Breast epithelium (tissue), 4 donors: ENCODE measurements around the gene AARS1. TPM values are rescaled to one million over a fixed set of nuclear protein-coding genes. Genes with fewer than 3 reads are reported as not detected.
"Not testable (repeated sequence)": the region's sequence is repeated elsewhere in the genome, so short reads cannot be mapped to it uniquely, and the experiment has no call there.

Experiments used
- DNase-seq, 2 donors: peaks; one replicate each; pipeline ENCODE4 v3.0.0-alpha.2; 2019; ENCODE audit warnings: low spot score in 2 of 2
- H3K27ac ChIP-seq, 2 donors: fragments of 200-600 bp; sonication (generic) in 1 of 2; one replicate each; pipeline ENCODE4 v1.5.1; 2016 to 2019; ENCODE audit warnings: mild to moderate bottlenecking in 1 of 2
- H3K27me3 ChIP-seq, 2 donors: fragments of 200-600 bp; sonication (generic) in 1 of 2; one replicate each; pipeline versions ENCODE4 v1.5.1 to v1.6.0; 2017 to 2019; ENCODE audit warnings: control low read depth in 1 of 2, mild to moderate bottlenecking in 1 of 2
- H3K36me3 ChIP-seq: fragments of 200-600 bp; one replicate; pipeline ENCODE4 v1.5.1; 2019
- H3K4me1 ChIP-seq, 2 donors: fragments of 200-600 bp; sonication (generic); one replicate each; pipeline ENCODE4 v1.5.1; 2016 to 2019; ENCODE audit warnings: control low read depth in 1 of 2
- H3K4me3 ChIP-seq, 3 donors: fragments of 200-600 bp; sonication (generic); 1 replicate in 2 of 3; 2 replicates in 1 of 3; pipeline ENCODE4 v1.5.1; 2016 to 2019; ENCODE audit warnings: mild to moderate bottlenecking in 3 of 3, moderate library complexity in 2 of 3
- H3K9me3 ChIP-seq, 2 donors: fragments of 200-600 bp; sonication (generic) in 1 of 2; one replicate each; pipeline ENCODE4 v1.5.1; 2016 to 2019; ENCODE audit warnings: control low read depth in 1 of 2
- POLR2A ChIP-seq: fragments of 450-650 bp; IDR thresholded peaks from one replicate; pipeline ENCODE4 v1.6.1; 2016; ENCODE audit warnings: antibody characterized with exemption, mild to moderate bottlenecking, moderate library complexity
- POLR2AphosphoS5 ChIP-seq, 3 donors: sonication (generic); formaldehyde crosslinking; IDR thresholded peaks; one replicate each; pipeline ENCODE4 v1.6.1; 2017; ENCODE audit warnings: antibody characterized with exemption in 3 of 3
- intact Hi-C: fragments of 100-400 bp; cut with DNase I; formaldehyde crosslinking; loops from one replicate; pipeline ENCODE4 v1.15.1; 2023; ENCODE audit warnings: low total_unique reads
- total RNA-seq, 3 donors: library from RNA; depleted of rRNA; stranded (reverse); fragments of >200 nt; gene quantifications; one replicate each; pipeline ENCODE4 v1.1.0, GENCODE V29; 2016
- TF ChIP-seq, protein P1 (sequence below), 3 donors: fragments of 450-650 bp; IDR thresholded peaks; one replicate each; pipeline ENCODE4 v1.5.1; 2016 to 2017; ENCODE audit warnings: antibody characterized with exemption in 3 of 3, mild to moderate bottlenecking in 3 of 3, moderate library complexity in 3 of 3

The AARS1 gene
- total RNA-seq, 3 donors from 2014 or later: 74.3 to 90.5 (median 77.9) TPM

DNA sequence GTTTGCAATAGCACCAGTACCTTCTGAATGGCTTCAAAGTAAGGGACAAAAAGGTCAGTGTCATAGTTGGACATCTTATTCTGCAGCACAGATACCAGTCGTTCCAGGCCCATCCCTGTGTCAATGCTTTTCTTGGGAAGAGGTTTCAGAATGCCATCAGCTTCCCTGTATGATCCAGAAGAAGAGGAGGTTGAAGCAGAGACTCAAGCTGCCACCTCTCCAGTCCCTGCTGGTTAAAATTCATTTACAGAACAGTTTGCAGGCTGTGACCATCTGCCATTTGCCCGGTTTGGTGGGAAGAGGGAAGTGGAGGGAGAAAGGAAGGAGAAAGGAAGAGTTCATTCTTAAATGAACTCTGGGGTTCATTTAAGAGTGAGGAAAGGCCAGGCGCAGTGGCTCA is 19.1 kb downstream of the AARS1 start:
- no peak for DNase-seq
- TF ChIP-seq POLR2AphosphoS5 (IDR thresholded peaks at IDR 0.05): no peak
- no peak for TF ChIP-seq POLR2A
- TF ChIP-seq, protein P1, sequence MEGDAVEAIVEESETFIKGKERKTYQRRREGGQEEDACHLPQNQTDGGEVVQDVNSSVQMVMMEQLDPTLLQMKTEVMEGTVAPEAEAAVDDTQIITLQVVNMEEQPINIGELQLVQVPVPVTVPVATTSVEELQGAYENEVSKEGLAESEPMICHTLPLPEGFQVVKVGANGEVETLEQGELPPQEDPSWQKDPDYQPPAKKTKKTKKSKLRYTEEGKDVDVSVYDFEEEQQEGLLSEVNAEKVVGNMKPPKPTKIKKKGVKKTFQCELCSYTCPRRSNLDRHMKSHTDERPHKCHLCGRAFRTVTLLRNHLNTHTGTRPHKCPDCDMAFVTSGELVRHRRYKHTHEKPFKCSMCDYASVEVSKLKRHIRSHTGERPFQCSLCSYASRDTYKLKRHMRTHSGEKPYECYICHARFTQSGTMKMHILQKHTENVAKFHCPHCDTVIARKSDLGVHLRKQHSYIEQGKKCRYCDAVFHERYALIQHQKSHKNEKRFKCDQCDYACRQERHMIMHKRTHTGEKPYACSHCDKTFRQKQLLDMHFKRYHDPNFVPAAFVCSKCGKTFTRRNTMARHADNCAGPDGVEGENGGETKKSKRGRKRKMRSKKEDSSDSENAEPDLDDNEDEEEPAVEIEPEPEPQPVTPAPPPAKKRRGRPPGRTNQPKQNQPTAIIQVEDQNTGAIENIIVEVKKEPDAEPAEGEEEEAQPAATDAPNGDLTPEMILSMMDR (IDR thresholded peaks at IDR 0.05): no peak
- H3K4me1 ChIP-seq: no peaks in the 10 kb centered on the region
- no peak overlapping the region for H3K27ac ChIP-seq
- intact Hi-C loops: no loop called here
- H3K36me3 ChIP-seq: no peaks in the 10 kb centered on the region
- no peaks in the 10 kb centered on the region for H3K9me3 ChIP-seq
- no peaks in the 10 kb centered on the region for H3K27me3 ChIP-seq
- H3K4me3 ChIP-seq: no peak overlapping the region

DNA sequence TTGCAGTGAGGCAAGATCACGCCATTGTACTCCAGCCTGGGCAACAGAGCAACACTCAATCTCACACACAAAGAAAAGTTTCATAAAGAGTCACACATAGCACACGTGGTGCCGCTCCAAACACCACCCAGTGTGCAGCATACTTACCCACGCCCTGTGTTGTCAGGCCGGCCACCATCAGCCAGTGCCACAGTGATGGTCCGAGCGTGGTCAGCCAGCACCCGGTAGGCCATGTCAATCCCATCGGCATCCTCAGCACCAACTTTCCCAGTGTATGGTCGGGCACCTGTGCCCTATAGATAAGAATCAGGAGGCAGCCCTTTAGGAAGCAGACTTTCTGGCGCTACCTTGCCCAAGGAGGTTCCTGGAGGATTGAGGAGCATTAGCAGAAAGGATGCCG is 19.8 kb downstream of the AARS1 start:
- no peak for TF ChIP-seq POLR2A
- TF ChIP-seq, protein P1 (IDR thresholded peaks at IDR 0.05): no peak
- TF ChIP-seq POLR2AphosphoS5 (IDR thresholded peaks at IDR 0.05): no peak
- no peak for DNase-seq
- intact Hi-C loops: no loop called here
- Histone ChIP-seq H3K4me3 (no peak overlapping the region), H3K9me3 (no peaks in the 10 kb centered on the region), H3K36me3 (no peaks in the 10 kb centered on the region), H3K4me1 (no peaks in the 10 kb centered on the region), H3K27me3 (no peaks in the 10 kb centered on the region), H3K27ac (no peak overlapping the region)

DNA sequence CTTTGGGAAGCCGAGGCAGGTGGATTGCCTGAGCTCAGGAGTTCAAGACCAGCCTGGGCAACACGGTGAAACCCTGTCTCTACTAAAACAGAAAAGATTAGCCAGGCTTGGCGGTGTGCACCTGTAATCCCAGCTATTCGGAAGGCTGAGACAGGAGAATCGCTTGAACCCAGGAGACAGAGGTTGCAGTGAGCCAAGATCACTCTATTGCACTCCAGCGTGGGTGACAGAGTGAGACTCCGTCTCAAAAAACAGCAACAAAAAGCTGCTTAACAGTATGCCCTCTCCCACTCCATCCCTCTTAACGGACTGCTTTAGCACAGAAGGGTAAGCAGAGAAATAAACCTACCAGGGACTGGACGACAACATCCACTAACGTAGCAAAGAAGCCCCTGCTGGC is 21.4 kb downstream of the AARS1 start:
- not testable (repeated sequence) for H3K4me1 ChIP-seq

DNA sequence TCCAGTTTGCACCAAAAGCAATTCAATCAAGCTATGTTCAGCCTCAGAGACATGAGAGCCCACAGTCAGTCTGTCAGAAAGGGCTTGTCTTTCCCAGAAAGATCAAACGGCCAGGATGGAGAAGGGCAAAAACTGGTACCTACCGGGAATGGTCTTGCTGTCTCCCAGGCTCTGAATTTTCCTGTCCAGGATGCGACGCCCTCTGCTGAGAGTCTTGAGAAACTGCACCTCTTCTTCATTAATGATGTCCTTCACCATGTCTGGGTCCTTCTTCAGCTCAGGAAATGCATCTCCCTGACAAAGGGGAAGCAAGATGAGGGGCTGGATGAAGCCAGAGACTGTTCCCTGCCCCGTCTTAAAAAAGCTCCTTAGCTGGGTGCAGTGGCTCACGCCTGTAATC is 21.8 kb downstream of the AARS1 start:
- no peak overlapping the region for H3K4me3 ChIP-seq
- intact Hi-C loops: no loop called here
- H3K4me1 ChIP-seq: no peaks in the 10 kb centered on the region
- H3K27ac ChIP-seq: no peak overlapping the region
- TF ChIP-seq POLR2A (no peak), POLR2AphosphoS5 (IDR thresholded peaks at IDR 0.05) (no peak)
- TF ChIP-seq, protein P1 (IDR thresholded peaks at IDR 0.05): peak in 2 of 3 donors; percentile 30 to 31
- no peaks in the 10 kb centered on the region for H3K9me3 ChIP-seq
- H3K27me3 ChIP-seq: no peaks in the 10 kb centered on the region
- no peaks in the 10 kb centered on the region for H3K36me3 ChIP-seq
- DNase-seq: no peak

More for the DNA sequence above, 21.4 kb downstream of the AARS1 start:
- DNase-seq, H3K27me3 ChIP-seq, H3K4me3 ChIP-seq, H3K36me3 ChIP-seq, H3K9me3 ChIP-seq, intact Hi-C loops, H3K27ac ChIP-seq: not testable (repeated sequence)

DNA sequence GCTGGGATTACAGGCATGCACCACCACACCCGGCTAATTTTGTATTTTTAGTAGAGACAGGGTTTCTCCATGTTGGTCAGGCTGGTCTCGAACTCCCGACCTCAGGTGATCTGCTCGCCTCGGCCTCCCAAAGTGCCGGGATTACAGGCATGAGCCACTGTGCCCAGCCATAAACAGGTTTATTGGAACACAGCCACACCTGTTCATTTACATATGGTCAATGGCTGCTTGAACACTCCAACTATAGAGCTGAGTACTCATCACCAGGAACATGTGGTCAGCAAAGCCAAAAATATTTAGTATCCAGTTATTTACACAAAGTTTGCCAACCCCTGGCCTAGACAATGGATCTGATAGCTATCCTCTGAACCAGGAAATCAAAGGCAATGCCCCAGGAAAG is 29.4 kb downstream of the AARS1 start:
- H3K36me3 ChIP-seq, DNase-seq, H3K4me1 ChIP-seq, intact Hi-C loops, H3K9me3 ChIP-seq, H3K4me3 ChIP-seq, H3K27me3 ChIP-seq, H3K27ac ChIP-seq: not testable (repeated sequence)

DNA sequence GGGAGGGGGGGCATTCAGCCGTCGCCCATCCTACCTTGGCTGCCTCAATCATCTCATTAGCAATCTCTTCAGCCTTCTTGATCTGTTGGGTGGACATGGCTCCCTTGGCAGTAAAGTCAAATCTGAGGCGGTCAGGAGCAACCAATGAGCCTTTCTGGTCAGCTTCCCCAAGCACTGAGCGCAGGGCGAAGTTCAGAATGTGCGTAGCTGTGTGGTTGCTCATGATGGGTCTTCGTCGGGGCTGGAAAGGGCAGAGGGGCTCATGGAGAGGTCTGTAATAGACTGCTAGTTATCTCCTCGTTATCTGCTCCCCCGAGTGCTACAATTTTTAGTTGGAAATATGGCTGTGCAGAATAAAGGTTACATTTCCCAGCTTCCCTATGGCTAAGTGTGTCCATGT is 30.4 kb downstream of the AARS1 start:
- intact Hi-C loops: no loop called here
- Histone ChIP-seq H3K27me3 (no peaks in the 10 kb centered on the region), H3K4me3 (no peak overlapping the region), H3K27ac (no peak overlapping the region), H3K9me3 (no peaks in the 10 kb centered on the region), H3K4me1 (no peaks in the 10 kb centered on the region), H3K36me3 (peaks cover 3% of the 10 kb centered on the region)
- no peak for DNase-seq
- TF ChIP-seq POLR2A: no peak
- TF ChIP-seq, protein P1 (IDR thresholded peaks at IDR 0.05): no peak
- no peak for TF ChIP-seq POLR2AphosphoS5 (IDR thresholded peaks at IDR 0.05)
